GM04503 (cell line): Measurements from ENCODE around the gene PROM1.

Source experiments
- DNase-seq: peaks from one replicate; pipeline ENCODE4 v3.0.0-alpha.2; 2012; ENCODE audit warnings: low read depth

The PROM1 gene

GRCh38 chr4:16065066-16065465 lies 18.8 kb downstream of the PROM1 start:
- DNase-seq: no peak

GRCh38 chr4:16062601-16063000 lies 21.2 kb downstream of the PROM1 start:
- DNase-seq: no peak

- no peak for DNase-seq
Measured at GRCh38 chr4:16056681-16057385, 27.0 kb downstream of the PROM1 start.

- DNase-seq: no peak
Measured at GRCh38 chr4:16055873-16056272, 27.9 kb downstream of the PROM1 start.

GRCh38 chr4:16055471-16055870 lies 28.4 kb downstream of the PROM1 start:
- no peak for DNase-seq

GRCh38 chr4:16052939-16053338 lies 30.9 kb downstream of the PROM1 start:
- DNase-seq: no peak

GRCh38 chr4:16051980-16052379 lies 31.8 kb downstream of the PROM1 start:
- DNase-seq: no peak

- no peak for DNase-seq
Measured at GRCh38 chr4:16051132-16051531, 32.7 kb downstream of the PROM1 start.

GRCh38 chr4:16050669-16051068 lies 33.2 kb downstream of the PROM1 start:
- DNase-seq: no peak

- no peak for DNase-seq
Measured at GRCh38 chr4:16048619-16049419, 35.0 kb downstream of the PROM1 start.

- no peak for DNase-seq
Measured at GRCh38 chr4:16045687-16046086, 38.1 kb downstream of the PROM1 start.

- no peak for DNase-seq
Measured at GRCh38 chr4:16043642-16044498, 40.0 kb downstream of the PROM1 start.

GRCh38 chr4:16039139-16039538 lies 44.7 kb downstream of the PROM1 start:
- no peak for DNase-seq

GRCh38 chr4:16037901-16038300 lies 45.9 kb downstream of the PROM1 start:
- DNase-seq: no peak

GRCh38 chr4:16035843-16036242 lies 48.0 kb downstream of the PROM1 start:
- no peak for DNase-seq

- no peak for DNase-seq
Measured at GRCh38 chr4:16034010-16034748, 49.6 kb downstream of the PROM1 start.

- DNase-seq: no peak
Measured at GRCh38 chr4:16032396-16032770, 51.4 kb downstream of the PROM1 start.

GRCh38 chr4:16031546-16032395 lies 52.1 kb downstream of the PROM1 start:
- DNase-seq: no peak

- DNase-seq: no peak
Measured at GRCh38 chr4:16029886-16030285, 53.9 kb downstream of the PROM1 start.

- DNase-seq: no peak
Measured at GRCh38 chr4:16029262-16029661, 54.6 kb downstream of the PROM1 start.

GRCh38 chr4:16027626-16028025 lies 56.2 kb downstream of the PROM1 start:
- DNase-seq: no peak
